SK-N-SH (cell line): ENCODE measurements around the gene RAB6C. TPM values are rescaled to one million over a fixed set of nuclear protein-coding genes. Genes with fewer than 3 reads are reported as not detected.
"Not testable (repeated sequence)": the region's sequence is repeated elsewhere in the genome, so short reads cannot be mapped to it uniquely, and the experiment has no call there.

ENCODE experiments used
- CTCF ChIA-PET: fragments of 300-600, 350-600 bp; formaldehyde crosslinking; extraction: SDS; loops from one replicate; lab custom pipeline; 2021; lab: Yijun Ruan, JAX
- POLR2A ChIA-PET: fragments of 350-600 bp; sonication (Branson Sonifier 250); formaldehyde crosslinking; extraction: SDS; loops from one replicate; lab custom pipeline; 2020; ENCODE audit warnings: antibody characterized with exemption, inconsistent platforms; lab: Yijun Ruan, JAX
- DNase-seq: peaks from one replicate; pipeline ENCODE4 v3.0.0; 2012
- H2AFZ ChIP-seq: fragments of 200-600 bp; sonication (generic); 2 replicates; pipeline ENCODE4 v1.8.1; 2016; ENCODE audit warnings: antibody characterized with exemption, mild to moderate bottlenecking, low read depth
- H3F3A ChIP-seq: fragments of 200-600 bp; sonication (generic); replicated peaks from 2 replicates; pipeline ENCODE3; 2016; ENCODE audit warnings: antibody characterized with exemption, mild to moderate bottlenecking; ENCODE audit not compliant: insufficient read depth
- H3K27ac ChIP-seq, 2 experiments: fragments of 200-500 bp in 1 of 2; fragments of 200-600 bp in 1 of 2; sonication (Bioruptor generic) in 1 of 2; sonication (generic), shearing (Covaris generic) in 1 of 2; 2 replicates each; pipeline versions ENCODE4 v1.5.1 to v1.6.1; 2014 to 2016; ENCODE audit warnings: low read depth in 2 of 2, inconsistent platforms in 1 of 2, low read length in 1 of 2, mild to moderate bottlenecking in 1 of 2, mixed read lengths in 1 of 2
- H3K27me3 ChIP-seq: fragments of 200-600 bp; sonication (generic), shearing (Covaris generic); 2 replicates; pipeline ENCODE4 v1.6.1; 2016; ENCODE audit warnings: mixed run types; ENCODE audit not compliant: insufficient read depth
- H3K36me3 ChIP-seq, 2 experiments: fragments of 200-500 bp in 1 of 2; fragments of 200-600 bp in 1 of 2; sonication (Bioruptor generic) in 1 of 2; sonication (generic) in 1 of 2; replicated peaks in 1 of 2; 2 replicates each; pipeline versions ENCODE3 to v1.5.1; 2014 to 2016; ENCODE audit warnings: low read length in 1 of 2, mild to moderate bottlenecking in 1 of 2; ENCODE audit not compliant: insufficient read depth in 2 of 2, control insufficient read depth in 1 of 2
- H3K4me1 ChIP-seq, 2 experiments: fragments of 200-500 bp in 1 of 2; fragments of 200-600 bp in 1 of 2; sonication (Bioruptor generic) in 1 of 2; sonication (generic), shearing (Covaris generic) in 1 of 2; 2 replicates each; pipeline versions ENCODE4 v1.5.1 to v1.6.1; 2014 to 2016; ENCODE audit warnings: low read depth in 1 of 2, low read length in 1 of 2, mixed run types in 1 of 2; ENCODE audit not compliant: insufficient read depth in 2 of 2, control insufficient read depth in 1 of 2
- H3K4me2 ChIP-seq: fragments of 200-600 bp; sonication (generic), shearing (Covaris generic); 2 replicates; pipeline ENCODE4 v1.6.1; 2017; ENCODE audit warnings: mixed run types
- H3K4me3 ChIP-seq, 2 experiments: fragments of 200-500 bp in 1 of 2; fragments of 200-600 bp in 1 of 2; sonication (Bioruptor generic) in 1 of 2; sonication (generic), shearing (Covaris generic) in 1 of 2; 2 replicates each; pipeline versions ENCODE4 v1.5.1 to v1.8.1; 2014 to 2016; ENCODE audit warnings: low read depth in 2 of 2, inconsistent platforms in 1 of 2, low read length in 1 of 2, mild to moderate bottlenecking in 1 of 2, mixed read lengths in 1 of 2, moderate library complexity in 1 of 2
- H3K79me2 ChIP-seq: fragments of 200-600 bp; sonication (generic); 2 replicates; pipeline ENCODE4 v1.8.1; 2017; ENCODE audit warnings: mild to moderate bottlenecking; ENCODE audit not compliant: insufficient read depth
- H3K9ac ChIP-seq: fragments of 200-600 bp; sonication (generic); 2 replicates; pipeline ENCODE4 v1.6.1; 2017; ENCODE audit warnings: mixed run types
- H3K9me2 ChIP-seq: fragments of 200-600 bp; sonication (generic); 2 replicates; pipeline ENCODE4 v1.6.1; 2017; ENCODE audit warnings: mixed run types
- H3K9me3 ChIP-seq: fragments of 200-600 bp; sonication (generic); 2 replicates; pipeline ENCODE4 v1.6.1; 2017; ENCODE audit warnings: mixed run types, mild to moderate bottlenecking, moderate library complexity
- H4K20me1 ChIP-seq: fragments of 200-600 bp; sonication (generic); 2 replicates; pipeline ENCODE4 v1.6.1; 2017; ENCODE audit warnings: mild to moderate bottlenecking, mixed run types; ENCODE audit not compliant: insufficient read depth
- RAD21 ChIP-seq: IDR thresholded peaks from 2 replicates; pipeline ENCODE4 v1.6.1; 2012; ENCODE audit warnings: mild to moderate bottlenecking, low read length
- SMC3 ChIP-seq: IDR thresholded peaks from 2 replicates; pipeline ENCODE4 v1.6.1; 2012; ENCODE audit warnings: low read depth, low read length, improper control_type of control experiment
- WGBS: methylation state at CpG from one replicate; pipeline ENCODE4 v1.1.6; 2017; ENCODE audit warnings: low lambda C conversion rate; 5-methylcytosine and 5-hydroxymethylcytosine counted together
- polyA plus RNA-seq, 3 experiments: library from polyadenylated mRNA; depleted of rRNA; stranded (reverse); fragments of >200 nt; gene quantifications; 2 replicates each; pipeline ENCODE4 v1.2.3, GENCODE V29; 2012

The RAB6C gene
- polyA plus RNA-seq, 1 of the 3 experiments (the other 2 are of a cell fraction): 0.02 TPM

DNA sequence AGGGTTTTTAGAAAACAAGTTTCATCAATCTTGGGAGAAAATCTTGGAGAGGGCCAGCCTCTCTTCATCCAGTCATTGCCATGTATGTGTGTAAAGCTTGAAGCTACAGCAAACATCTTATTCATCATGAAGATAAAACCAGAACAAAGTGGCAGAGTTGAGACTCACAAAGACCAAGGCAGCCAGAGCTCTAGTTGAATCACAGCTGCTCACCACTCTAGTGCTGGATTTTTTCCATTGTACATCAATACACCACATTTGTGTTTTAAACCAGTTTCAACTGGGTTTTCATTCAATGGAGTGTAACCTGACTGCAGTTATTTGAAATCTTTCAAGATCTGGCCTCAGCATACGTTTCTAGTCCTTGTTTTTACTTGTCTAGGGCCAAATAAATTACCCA, 40.6 kb downstream of the RAB6C start:
- H3K27ac ChIP-seq, H3K4me3 ChIP-seq, H3K36me3 ChIP-seq, DNase-seq, H3K27me3 ChIP-seq, H4K20me1 ChIP-seq, H3K9me2 ChIP-seq, H3K4me2 ChIP-seq, H3K79me2 ChIP-seq, H2AFZ ChIP-seq, POLR2A ChIA-PET, H3K9ac ChIP-seq, CTCF ChIA-PET, H3K9me3 ChIP-seq, H3K4me1 ChIP-seq, H3F3A ChIP-seq: not testable (repeated sequence)
- 13% methylated on average over 1 of the region's 1 CpG for WGBS

DNA sequence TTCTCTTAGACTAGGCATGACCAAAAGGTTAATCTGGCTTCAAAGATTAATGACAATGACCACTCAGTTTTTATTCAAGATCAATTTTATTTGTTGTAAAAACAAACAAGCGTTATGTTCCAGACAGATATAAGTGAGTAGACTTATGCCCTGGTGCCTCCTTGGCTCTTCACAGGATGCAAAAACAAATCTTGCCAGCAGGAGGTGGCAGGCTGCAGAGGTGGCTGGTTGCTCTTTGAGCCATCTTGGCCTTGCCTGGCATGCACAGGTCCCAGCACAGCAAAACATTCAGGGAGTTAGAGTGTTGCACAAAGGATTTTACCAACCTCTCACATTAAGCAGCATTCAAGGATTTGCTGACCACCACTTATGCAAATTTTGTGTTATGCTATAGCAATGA, 46.5 kb downstream of the RAB6C start:
- DNase-seq, H3K9me2 ChIP-seq, H3K36me3 ChIP-seq, H4K20me1 ChIP-seq, H3K27me3 ChIP-seq, H3K79me2 ChIP-seq, H3F3A ChIP-seq, H3K9me3 ChIP-seq, H3K4me2 ChIP-seq, H3K9ac ChIP-seq, H3K4me3 ChIP-seq, H3K27ac ChIP-seq, CTCF ChIA-PET, POLR2A ChIA-PET, H2AFZ ChIP-seq, H3K4me1 ChIP-seq: not testable (repeated sequence)
- TF ChIP-seq SMC3 (peak; percentile 8; the same call in 1 of the 2 replicates), RAD21 (peak; percentile 33; the same call in 1 of the 2 replicates)
- 32% methylated on average over 1 of the region's 1 CpG for WGBS

Other genes with a start within 250 kb of the RAB6C start
- gene POTEF, start 149.6 kb downstream of the RAB6C start, polyA plus RNA-seq (2012; rRNA removed): not detected in 2 replicates
- gene CCDC74B, start 165.4 kb downstream of the RAB6C start, polyA plus RNA-seq (2012; rRNA removed): 14.5 and 16.2 TPM in 2 replicates
- 33.1 and 43.0 TPM in 2 replicates for gene SMPD4, start 201.9 kb downstream of the RAB6C start, polyA plus RNA-seq (2012; rRNA removed)
- gene MZT2B, start 202.6 kb downstream of the RAB6C start, polyA plus RNA-seq (2012; rRNA removed): 168 and 222 TPM in 2 replicates
- not detected in 2 replicates for gene TUBA3E, start 218.8 kb downstream of the RAB6C start, polyA plus RNA-seq (2012; rRNA removed)